PC-9 (cell line): ENCODE measurements around the gene LRRC3C. TPM values are rescaled to one million over a fixed set of nuclear protein-coding genes. Genes with fewer than 3 reads are reported as not detected.
A peak's percentile ranks its signal among the peaks of the same experiment; 100 is the strongest.

Source experiments
- BruUV-seq: library from RNA; stranded (reverse); fragments of 400-500 nt; replicated peaks from 2 replicates; lab custom pipeline; 2021; lab: Mats Ljungman, UMichigan
- CTCF ChIA-PET: fragments of 300-600 bp; sonication (Branson Sonifier 250); formaldehyde crosslinking; loops from one replicate; lab custom pipeline; 2022; ENCODE audit warnings: antibody characterized with exemption; lab: Charles Lee
- POLR2A ChIA-PET: fragments of 300-600 bp; sonication (Branson Sonifier 250); formaldehyde crosslinking; loops from one replicate; lab custom pipeline; 2022; ENCODE audit warnings: antibody characterized with exemption; ENCODE audit not compliant: unreplicated experiment; lab: Charles Lee
- DNase-seq, 2 experiments: peaks; one replicate each; pipeline versions ENCODE4 v3.0.0 to v3.0.0-alpha.2; 2015 to 2022; ENCODE audit warnings: mixed read lengths in 1 of 2
- H2AFZ ChIP-seq: fragments of 200-600 bp; sonication (generic); 2 replicates; pipeline ENCODE4 v1.8.1; 2017; ENCODE audit warnings: antibody characterized with exemption
- H3F3A ChIP-seq: fragments of 200-600 bp; sonication (generic); 2 replicates; pipeline ENCODE4 v1.8.1; 2017; ENCODE audit warnings: antibody characterized with exemption, mild to moderate bottlenecking, low read depth; ENCODE audit not compliant: insufficient read depth
- H3K27ac ChIP-seq: fragments of 200-600 bp; sonication (generic); 2 replicates; pipeline ENCODE4 v1.6.1; 2016; ENCODE audit warnings: mixed run types
- H3K27me3 ChIP-seq: fragments of 200-600 bp; sonication (generic); 2 replicates; pipeline ENCODE4 v1.6.1; 2016; ENCODE audit warnings: low read depth, mixed run types; ENCODE audit not compliant: insufficient read depth
- H3K36me3 ChIP-seq: fragments of 200-600 bp; sonication (generic); 2 replicates; pipeline ENCODE4 v1.6.1; 2016; ENCODE audit warnings: low read depth, mixed run types
- H3K4me1 ChIP-seq: fragments of 200-600 bp; sonication (generic); replicated peaks from 2 replicates; pipeline ENCODE4 v1.6.1; 2016; ENCODE audit warnings: mixed run types; ENCODE audit not compliant: insufficient read depth
- H3K4me2 ChIP-seq: fragments of 200-600 bp; sonication (generic); 2 replicates; pipeline ENCODE4 v1.6.1; 2017; ENCODE audit warnings: mixed run types
- H3K4me3 ChIP-seq: fragments of 200-600 bp; sonication (generic); 2 replicates; pipeline ENCODE4 v1.6.1; 2016; ENCODE audit warnings: mixed run types
- H3K79me2 ChIP-seq: fragments of 200-600 bp; sonication (generic); 2 replicates; pipeline ENCODE4 v1.6.1; 2017; ENCODE audit warnings: low read depth, mixed run types
- H3K9me2 ChIP-seq: fragments of 200-600 bp; sonication (generic); 2 replicates; pipeline ENCODE4 v1.8.1; 2017; ENCODE audit warnings: mild to moderate bottlenecking; ENCODE audit not compliant: insufficient read depth
- H3K9me3 ChIP-seq: fragments of 200-600 bp; sonication (generic); 2 replicates; pipeline ENCODE4 v1.8.1; 2016; ENCODE audit warnings: low read depth; ENCODE audit not compliant: insufficient read depth
- H4K20me1 ChIP-seq: fragments of 200-600 bp; sonication (generic); 2 replicates; pipeline ENCODE4 v1.8.1; 2017; ENCODE audit not compliant: insufficient read depth
- EZH2 ChIP-seq: fragments of 200-600 bp; sonication (generic); IDR thresholded peaks from 2 replicates; pipeline ENCODE4 v1.8.0; 2017; ENCODE audit warnings: antibody characterized with exemption, low read depth
- intact Hi-C: fragments of 100-400 bp; cut with micrococcal nuclease; formaldehyde crosslinking; loops from one replicate; pipeline ENCODE4 v1.10.0; 2022; ENCODE audit not compliant: unreplicated experiment
- total RNA-seq: library from RNA; stranded (reverse); gene quantifications from 2 replicates; pipeline ENCODE4 v1.2.3, GENCODE V29; 2021
- TF ChIP-seq, protein P1 (sequence below): fragments of 200-600 bp; sonication (generic); conservative IDR thresholded peaks from 2 replicates; pipeline ENCODE4 v1.6.1; 2017; ENCODE audit warnings: mixed run types, antibody characterized with exemption, mild to moderate bottlenecking, moderate library complexity

LRRC3C gene
- total RNA-seq, 1 experiment from 2014 or later, result not detected

DNA sequence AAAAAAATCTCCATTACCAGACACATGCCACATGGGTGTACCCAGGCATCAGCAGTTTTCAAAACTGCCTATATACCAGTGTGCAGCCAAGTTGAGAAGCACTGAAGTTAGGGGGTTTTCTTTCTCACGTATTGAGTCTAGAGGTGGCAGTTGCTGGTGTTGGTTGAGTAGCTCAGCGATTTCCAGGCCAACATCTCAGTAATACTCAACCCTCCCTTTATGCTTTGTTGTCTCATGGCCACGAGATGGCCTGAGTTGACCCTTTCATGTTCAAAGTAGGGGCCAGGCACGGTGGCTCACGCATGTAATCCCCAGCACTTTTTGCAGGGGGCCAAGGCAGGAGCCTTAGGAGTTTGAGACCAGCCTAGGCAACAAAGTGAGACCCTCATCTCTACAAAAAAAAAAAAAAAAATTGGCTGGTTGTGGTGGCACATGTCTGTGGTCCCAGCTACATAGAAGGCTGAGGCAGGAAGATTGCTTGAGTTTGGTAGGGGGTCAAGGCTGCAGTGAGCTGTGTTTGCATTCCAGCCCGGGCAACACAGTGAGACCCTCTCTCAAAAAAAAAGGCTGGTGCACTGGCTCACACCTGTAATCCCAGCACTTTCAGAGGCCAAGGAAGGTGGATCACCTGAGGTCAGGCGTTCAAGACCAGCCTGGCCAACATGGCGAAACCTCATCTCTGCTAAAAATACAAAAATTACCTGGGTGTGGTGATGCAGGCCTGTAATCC, 10.8 kb downstream of the LRRC3C start:
- no peaks in the 10 kb centered on the region for H3K4me1 ChIP-seq
- intact Hi-C loops, result no loop called here
- no peaks in the 10 kb centered on the region for H3K27me3 ChIP-seq
- no peak for TF ChIP-seq EZH2
- TF ChIP-seq, protein P1, sequence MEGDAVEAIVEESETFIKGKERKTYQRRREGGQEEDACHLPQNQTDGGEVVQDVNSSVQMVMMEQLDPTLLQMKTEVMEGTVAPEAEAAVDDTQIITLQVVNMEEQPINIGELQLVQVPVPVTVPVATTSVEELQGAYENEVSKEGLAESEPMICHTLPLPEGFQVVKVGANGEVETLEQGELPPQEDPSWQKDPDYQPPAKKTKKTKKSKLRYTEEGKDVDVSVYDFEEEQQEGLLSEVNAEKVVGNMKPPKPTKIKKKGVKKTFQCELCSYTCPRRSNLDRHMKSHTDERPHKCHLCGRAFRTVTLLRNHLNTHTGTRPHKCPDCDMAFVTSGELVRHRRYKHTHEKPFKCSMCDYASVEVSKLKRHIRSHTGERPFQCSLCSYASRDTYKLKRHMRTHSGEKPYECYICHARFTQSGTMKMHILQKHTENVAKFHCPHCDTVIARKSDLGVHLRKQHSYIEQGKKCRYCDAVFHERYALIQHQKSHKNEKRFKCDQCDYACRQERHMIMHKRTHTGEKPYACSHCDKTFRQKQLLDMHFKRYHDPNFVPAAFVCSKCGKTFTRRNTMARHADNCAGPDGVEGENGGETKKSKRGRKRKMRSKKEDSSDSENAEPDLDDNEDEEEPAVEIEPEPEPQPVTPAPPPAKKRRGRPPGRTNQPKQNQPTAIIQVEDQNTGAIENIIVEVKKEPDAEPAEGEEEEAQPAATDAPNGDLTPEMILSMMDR, result no peak
- H3K79me2 ChIP-seq, result no peaks in the 10 kb centered on the region
- no peaks in the 10 kb centered on the region for H3K36me3 ChIP-seq
- no peak overlapping the region for H3K4me2 ChIP-seq
- ChIA-PET POLR2A (no interaction called here), CTCF (no interaction called here)
- H3K27ac ChIP-seq, result no peak overlapping the region
- H2AFZ ChIP-seq, result no peak overlapping the region
- no peaks in the 10 kb centered on the region for H3K9me3 ChIP-seq
- no peaks in the 10 kb centered on the region for H3K9me2 ChIP-seq
- no TSS peak for BruUV-seq
- no peak overlapping the region for H3K4me3 ChIP-seq
- DNase-seq, result no peak
- peaks cover 4% of the 10 kb centered on the region; the same call in 1 of the 2 replicates for H3F3A ChIP-seq
- no peaks in the 10 kb centered on the region for H4K20me1 ChIP-seq

DNA sequence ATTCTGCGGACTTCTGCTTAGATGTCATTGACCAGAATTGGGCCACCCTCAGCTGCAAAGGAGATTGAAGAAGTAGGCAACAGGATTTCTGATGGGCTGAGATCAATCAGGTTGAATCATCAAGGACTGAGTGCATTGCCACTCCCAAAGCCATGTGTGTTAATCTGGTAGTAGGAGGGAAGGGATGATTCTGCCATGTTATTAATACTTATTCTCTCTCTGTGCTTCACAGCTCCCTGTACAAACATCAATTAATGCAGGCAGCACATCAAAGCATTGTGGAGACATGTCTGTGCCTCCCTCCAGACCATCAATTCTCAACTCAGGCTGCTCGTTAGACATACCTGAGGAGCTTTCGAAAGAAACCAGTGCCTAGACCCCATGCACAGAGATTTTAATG, 11.6 kb downstream of the LRRC3C start:
- Histone ChIP-seq H3F3A (peaks cover 4% of the 10 kb centered on the region; the same call in 1 of the 2 replicates), H2AFZ (no peak overlapping the region), H3K4me3 (no peak overlapping the region), H4K20me1 (no peaks in the 10 kb centered on the region), H3K36me3 (no peaks in the 10 kb centered on the region), H3K27ac (no peak overlapping the region), H3K79me2 (no peaks in the 10 kb centered on the region), H3K9me2 (no peaks in the 10 kb centered on the region), H3K9me3 (no peaks in the 10 kb centered on the region), H3K27me3 (no peaks in the 10 kb centered on the region), H3K4me1 (no peaks in the 10 kb centered on the region), H3K4me2 (no peak overlapping the region)
- TF ChIP-seq EZH2, result no peak
- TF ChIP-seq, protein P1, result no peak
- no peak for DNase-seq
- POLR2A ChIA-PET, result interaction anchor here (0.5 kb wide), 1 partner anchor 12 kb away, joined by 4 read pairs; no protein-coding TSS in a partner anchor
- BruUV-seq, result no TSS peak
- intact Hi-C loops, result no loop called here
- CTCF ChIA-PET, result interaction anchor here (0.7 kb wide), 1 partner anchor 840 kb away, joined by 8 read pairs; no protein-coding TSS in a partner anchor

DNA sequence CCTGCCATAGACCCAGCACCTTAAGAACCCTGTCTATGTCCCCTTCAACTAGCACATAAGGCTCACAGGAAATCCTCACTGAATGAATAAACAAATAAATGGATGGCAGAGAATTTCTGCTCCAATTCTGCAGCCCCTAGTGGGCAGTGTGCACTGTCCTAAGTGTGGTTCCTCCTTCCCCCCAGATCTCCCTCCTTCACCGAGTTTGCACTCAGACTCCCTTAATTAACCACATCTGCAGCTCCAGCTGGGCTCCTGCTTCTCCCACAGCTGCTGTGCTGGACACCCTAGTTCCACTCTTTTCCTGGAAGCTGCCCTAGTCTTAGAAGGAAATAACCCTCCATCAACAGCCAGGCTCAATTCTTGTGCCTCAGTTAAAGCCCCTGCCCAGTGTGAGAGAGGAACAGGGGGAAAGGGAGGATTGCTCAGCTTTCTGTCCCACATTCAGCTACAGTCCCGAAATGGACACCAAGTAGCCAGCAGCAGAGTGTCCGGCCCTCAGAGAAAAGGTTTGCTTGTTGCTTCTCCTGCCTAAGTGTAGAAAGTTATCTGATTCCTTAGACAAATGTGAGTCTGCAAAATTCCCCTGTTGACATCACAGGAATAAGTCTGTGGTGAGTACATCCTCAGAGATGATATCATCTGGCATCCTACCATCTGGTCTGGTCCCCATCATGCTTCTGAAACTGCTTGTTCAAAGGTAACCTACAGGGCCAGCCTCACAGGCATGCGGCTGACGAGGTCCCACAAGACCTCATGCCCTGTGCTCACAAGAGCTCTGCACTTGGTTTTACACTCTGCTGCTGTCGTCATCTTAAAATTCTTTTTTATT, 12.3 kb downstream of the LRRC3C start:
- Histone ChIP-seq H3K36me3 (no peaks in the 10 kb centered on the region), H3K79me2 (no peaks in the 10 kb centered on the region), H3K27me3 (no peaks in the 10 kb centered on the region), H3K4me3 (no peak overlapping the region), H3K4me2 (no peak overlapping the region), H4K20me1 (no peaks in the 10 kb centered on the region), H3K4me1 (no peaks in the 10 kb centered on the region), H2AFZ (no peak overlapping the region), H3K27ac (no peak overlapping the region), H3K9me2 (no peaks in the 10 kb centered on the region), H3K9me3 (no peaks in the 10 kb centered on the region), H3F3A (peaks cover 4% of the 10 kb centered on the region; the same call in 1 of the 2 replicates)
- intact Hi-C loops, result no loop called here
- no TSS peak for BruUV-seq
- POLR2A ChIA-PET, result no interaction called here
- TF ChIP-seq, protein P1, result peak; percentile 52
- no peak for TF ChIP-seq EZH2
- CTCF ChIA-PET, result interaction anchor here (0.6 to 0.7 kb wide), 3 partner anchors 15 to 840 kb away, joined by 4 to 8 read pairs (median 4); no protein-coding TSS in a partner anchor
- no peak for DNase-seq
